ENCODE data around the gene POU5F1. TPM values are rescaled to one million over a fixed set of nuclear protein-coding genes. Genes with fewer than 3 reads are reported as not detected.
"Not testable (repeated sequence)": the region's sequence is repeated elsewhere in the genome, so short reads cannot be mapped to it uniquely, and the experiment has no call there.

The POU5F1 gene
- total RNA-seq: 0.67 TPM
- long read RNA-seq, partial matches to known transcripts: 0 of 1 reads
- long read RNA-seq, other reads (novel, unspliced or antisense): 1 of 1 reads

DNA sequence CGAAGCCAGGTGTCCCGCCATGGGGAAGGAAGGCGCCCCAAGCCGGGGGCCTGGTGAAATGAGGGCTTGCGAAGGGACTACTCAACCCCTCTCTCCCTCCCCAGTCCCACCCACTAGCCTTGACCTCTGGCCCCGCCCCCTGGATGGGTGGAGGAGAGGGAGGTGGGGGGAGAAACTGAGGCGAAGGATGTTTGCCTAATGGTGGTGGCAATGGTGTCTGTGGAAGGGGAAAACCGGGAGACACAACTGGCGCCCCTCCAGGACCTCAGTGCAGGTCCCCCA is at the start of gene POU5F1:
POU5F1 (minus strand) TSS at position 83 of the 282 bp plus-strand sequence; CDS start at position 21, 62 bp downstream.
- intact Hi-C loops (cut with micrococcal nuclease): no loop called here
- ATAC-seq: no peak
- DNase-seq: no peak

GRCh38 chr6:31216208-31216898 is 45.9 kb upstream of the POU5F1 start:
- intact Hi-C loops (cut with micrococcal nuclease): no loop called here
- DNase-seq (no peak), ATAC-seq (peak; percentile 70)

- DNase-seq; ATAC-seq; intact Hi-C loops (cut with micrococcal nuclease): not testable (repeated sequence)
Observed at GRCh38 chr6:31215216-31215615, 44.7 kb upstream of the POU5F1 start.

- intact Hi-C loops (cut with micrococcal nuclease): no loop called here
- ATAC-seq (no peak), DNase-seq (no peak)
Observed at GRCh38 chr6:31214516-31214915, 44.0 kb upstream of the POU5F1 start.

DNA sequence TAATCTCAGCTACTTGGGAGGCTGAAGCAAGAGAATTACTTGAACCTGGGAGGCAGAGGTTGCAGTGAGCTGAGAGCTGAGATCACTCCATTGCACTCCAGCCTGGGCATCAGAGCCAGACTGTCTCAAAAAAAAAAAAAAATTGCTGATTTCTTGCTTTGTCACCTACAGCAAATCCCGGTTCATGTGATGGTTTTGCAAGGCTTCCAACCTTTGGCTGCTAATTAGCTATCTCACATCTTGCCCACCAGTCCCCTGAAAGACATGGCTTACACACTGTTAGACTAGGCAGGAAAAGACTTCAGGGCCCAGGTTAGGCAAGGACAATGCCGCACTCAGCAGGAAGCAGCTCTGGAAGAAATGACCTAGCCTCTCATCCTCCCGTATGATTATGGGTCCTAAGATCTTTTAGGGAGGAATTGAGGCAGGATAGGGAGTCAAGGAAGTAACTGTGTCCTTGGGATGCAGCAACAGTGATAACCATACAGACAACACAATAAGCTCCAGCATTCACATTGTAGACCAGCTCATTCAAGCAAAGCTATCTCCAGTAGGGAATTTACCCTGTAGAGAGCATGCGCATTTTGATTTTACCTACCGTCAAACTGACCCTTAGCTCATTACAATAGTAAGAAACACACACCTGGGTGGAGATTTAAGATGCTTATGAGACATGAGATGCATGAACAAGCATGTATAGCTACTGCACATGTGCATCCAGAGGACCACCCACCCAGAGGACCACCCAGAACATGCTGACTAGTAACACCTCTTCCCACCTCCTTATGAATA is 40.5 kb upstream of the POU5F1 start:
- DNase-seq (no peak), ATAC-seq (no peak)
- intact Hi-C loops (cut with micrococcal nuclease): no loop called here

DNA sequence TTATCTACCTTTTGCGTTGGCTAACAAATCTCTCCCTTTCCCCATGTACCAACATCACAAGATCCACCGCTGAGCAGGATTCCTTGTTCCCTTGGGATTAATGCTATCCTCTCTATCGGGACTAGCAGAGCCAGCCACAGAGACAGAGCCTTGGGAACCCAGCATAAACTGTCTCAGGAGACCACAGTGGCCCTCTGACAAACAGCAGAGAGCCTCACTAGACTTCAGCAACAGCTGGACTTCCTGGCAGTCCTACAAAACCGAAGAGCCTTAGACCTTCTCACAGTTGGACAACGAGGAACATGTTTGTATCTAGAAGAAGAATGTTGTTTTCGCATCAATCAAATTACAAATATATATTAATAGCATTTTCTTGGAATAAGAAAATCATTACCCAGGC is 39.6 kb upstream of the POU5F1 start:
- DNase-seq (no peak), ATAC-seq (peak; percentile 76)
- intact Hi-C loops (cut with micrococcal nuclease): no loop called here

GRCh38 chr6:31209137-31209536 is 38.7 kb upstream of the POU5F1 start:
- no peak for DNase-seq
- no peak for ATAC-seq
- intact Hi-C loops (cut with micrococcal nuclease): no loop called here

DNA sequence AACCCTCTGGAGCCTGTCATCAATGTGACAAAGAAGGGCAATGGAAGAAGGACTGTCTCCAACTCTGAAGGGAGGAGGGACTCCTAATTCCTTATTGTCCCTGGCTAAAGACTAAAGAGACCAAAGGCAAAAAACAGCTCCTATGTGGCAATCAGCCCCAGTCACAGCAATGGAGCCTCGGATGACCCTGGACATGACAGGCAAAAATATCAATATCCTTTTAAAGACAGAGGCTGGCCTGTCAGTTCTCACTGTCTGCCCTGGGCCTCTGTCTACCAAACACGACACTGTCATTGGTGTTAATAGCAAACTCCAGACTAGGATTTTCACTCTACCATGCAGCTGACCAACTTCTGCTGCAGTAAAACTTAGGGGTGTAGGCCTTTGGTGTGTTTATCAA is 38.0 kb upstream of the POU5F1 start:
- DNase-seq: no peak
- intact Hi-C loops (cut with micrococcal nuclease): no loop called here
- peak; percentile 16 for ATAC-seq

DNA sequence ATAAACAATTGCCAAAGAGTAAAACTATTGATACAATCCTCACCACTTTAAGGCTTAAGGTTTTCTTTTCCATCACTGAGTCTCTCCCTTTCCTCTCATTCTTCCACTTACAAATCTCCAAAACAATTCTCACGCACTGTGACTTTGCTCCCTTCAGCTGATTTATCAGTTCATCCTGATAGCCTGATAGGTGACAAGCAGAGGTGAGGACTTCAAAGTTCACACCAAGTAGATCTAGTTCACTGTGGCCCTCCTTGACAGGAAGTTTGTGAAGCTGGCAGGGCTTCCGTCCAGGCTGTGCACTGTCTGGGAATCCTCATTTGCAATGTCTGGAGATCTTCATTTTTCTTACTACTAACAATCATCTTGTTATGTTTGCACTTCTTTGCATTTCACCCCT is 35.2 kb upstream of the POU5F1 start:
- DNase-seq: no peak
- intact Hi-C loops (cut with micrococcal nuclease): no loop called here
- ATAC-seq: no peak

- no peak for DNase-seq
Observed at GRCh38 chr6:31204751-31205145, 34.3 kb upstream of the POU5F1 start.

GRCh38 chr6:31203345-31203979 is 33.0 kb upstream of the POU5F1 start:
- ATAC-seq: peak; percentile 18
- intact Hi-C loops (cut with micrococcal nuclease): no loop called here
- DNase-seq: no peak

More at GRCh38 chr6:31204751-31205145, 34.3 kb upstream of the POU5F1 start:
- intact Hi-C loops (cut with micrococcal nuclease): no loop called here
- no peak for ATAC-seq

DNA sequence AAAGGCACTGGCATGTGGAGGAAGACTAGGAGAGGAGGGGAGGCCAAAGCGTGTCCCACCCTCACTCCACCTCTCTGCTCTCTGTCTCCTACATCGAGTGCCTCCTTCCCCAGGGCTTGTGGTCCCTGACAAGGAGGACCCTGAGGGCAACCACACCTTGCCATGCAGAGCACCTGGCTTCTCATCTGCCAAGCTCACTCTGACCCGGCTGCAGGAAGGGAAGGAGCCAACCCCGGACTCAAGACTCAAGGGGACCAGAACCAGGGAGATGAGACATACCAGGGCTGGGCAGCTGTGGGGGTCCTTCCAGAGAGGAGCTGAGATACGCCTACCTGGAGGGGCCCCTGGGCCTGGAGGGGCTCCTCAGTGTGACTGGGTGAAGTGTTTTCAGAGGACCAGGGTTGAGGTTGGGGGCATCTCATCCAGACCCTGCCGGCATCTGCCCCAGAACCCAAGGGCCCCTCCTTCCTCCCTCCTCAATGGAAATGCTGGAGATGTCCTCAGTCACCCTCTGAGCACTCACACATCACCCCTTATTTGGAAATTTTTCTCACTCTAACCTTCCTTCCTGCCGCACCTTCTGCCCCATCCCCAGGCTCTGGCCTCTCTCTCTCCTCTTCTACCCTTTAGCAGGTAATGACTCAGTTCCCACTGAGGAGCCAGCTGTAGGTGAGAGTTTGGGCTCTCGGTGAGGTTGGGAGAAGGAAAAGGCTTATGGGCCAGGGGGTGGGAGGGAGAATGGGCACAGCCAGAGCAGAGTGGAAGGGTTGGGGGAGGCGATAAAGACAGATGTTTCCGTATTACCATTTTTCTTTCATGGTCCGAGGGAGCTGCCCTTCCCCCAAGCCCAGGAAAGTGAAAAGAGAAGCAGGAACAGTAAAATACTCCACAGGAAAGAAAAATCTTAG is 32.0 kb upstream of the POU5F1 start:
- intact Hi-C loops (cut with micrococcal nuclease): no loop called here
- DNase-seq (no peak), ATAC-seq (no peak)

DNA sequence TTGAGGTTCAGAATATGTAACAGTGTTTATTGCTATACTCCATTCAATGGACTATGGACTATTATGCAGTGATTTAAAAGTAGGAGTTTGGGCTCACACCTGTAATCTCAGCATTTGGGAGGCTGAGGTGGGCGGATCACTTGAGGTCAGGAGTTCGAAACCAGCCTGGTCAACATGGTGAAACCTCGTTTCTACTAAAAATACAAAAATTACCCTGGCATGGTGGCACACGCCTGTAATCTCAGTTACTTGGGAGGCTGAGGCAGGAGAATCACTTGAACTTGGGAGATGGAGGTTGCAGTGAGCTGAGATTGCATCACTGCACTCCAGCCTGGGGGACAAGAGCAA is 28.6 kb upstream of the POU5F1 start:
- intact Hi-C loops (cut with micrococcal nuclease); DNase-seq; ATAC-seq: not testable (repeated sequence)

GRCh38 chr6:31197559-31198305 is 27.2 kb upstream of the POU5F1 start:
- intact Hi-C loops (cut with micrococcal nuclease): loop anchor here (2.0 kb wide), 1 partner anchor 169 kb away; no protein-coding TSS in a partner anchor
- ATAC-seq (peak; percentile 89), DNase-seq (peak; percentile 93)

- intact Hi-C loops (cut with micrococcal nuclease): loop anchor here (2.0 kb wide), 1 partner anchor 170 kb away; no protein-coding TSS in a partner anchor
- not testable (repeated sequence) for ATAC-seq, DNase-seq
Observed at GRCh38 chr6:31196251-31197022, 26.0 kb upstream of the POU5F1 start.

DNA sequence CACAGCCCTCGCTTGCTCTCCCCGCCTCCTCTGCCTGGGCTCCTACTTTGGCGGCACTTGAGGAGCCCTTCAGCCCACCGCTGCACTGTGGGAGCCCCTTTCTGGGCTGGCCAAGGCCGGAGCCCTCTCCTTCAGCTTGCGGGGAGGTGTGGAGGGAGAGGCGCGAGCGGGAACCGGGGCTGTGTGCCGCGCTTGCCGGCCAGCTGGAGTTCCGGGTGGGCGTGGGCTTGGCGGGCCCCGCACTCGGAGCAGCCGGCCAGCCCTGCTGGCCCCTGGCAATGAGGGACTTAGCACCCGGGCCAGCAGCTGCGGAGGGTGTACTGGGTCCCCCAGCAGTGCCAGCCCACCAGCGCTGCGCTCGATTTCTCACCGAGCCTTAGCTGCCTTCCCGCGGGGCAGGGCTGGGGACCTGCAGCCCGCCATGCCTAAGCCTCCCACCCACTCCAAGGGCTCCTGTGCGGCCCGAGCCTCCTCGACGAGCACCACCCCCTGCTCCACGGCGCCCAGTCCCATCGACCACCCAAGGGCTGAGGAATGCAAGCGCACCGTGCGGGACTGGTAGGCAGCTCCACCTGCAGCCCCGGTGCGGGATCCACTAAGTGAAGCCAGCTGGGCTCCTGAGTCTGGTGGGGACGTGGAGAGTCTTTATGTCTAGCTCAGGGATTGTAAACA is 25.0 kb upstream of the POU5F1 start:
- intact Hi-C loops (cut with micrococcal nuclease); DNase-seq; ATAC-seq: not testable (repeated sequence)
